Bronchial epithelial cell (primary cell): Measurements from ENCODE around the gene NME2. TPM values are rescaled to one million over a fixed set of nuclear protein-coding genes. Genes with fewer than 3 reads are reported as not detected.
A peak's percentile ranks its signal among the peaks of the same experiment; 100 is the strongest.

Experiments used
- DNase-seq: peaks from one replicate; pipeline ENCODE4 v3.0.0-alpha.2; 2010; ENCODE audit warnings: low read depth
- FAIRE-seq: peaks from 2 replicates; lab custom pipeline; 2011; peaks lifted over from hg19 to GRCh38; lab: Jason Lieb, UNC
- H3K27me3 ChIP-seq: 2 replicates; pipeline ENCODE4 v1.5.1; 2011; ENCODE audit warnings: low read length; ENCODE audit not compliant: control insufficient read depth, insufficient read depth
- H3K36me3 ChIP-seq: 2 replicates; pipeline ENCODE4 v1.5.1; 2011; ENCODE audit warnings: low read length; ENCODE audit not compliant: control insufficient read depth, insufficient read depth
- H3K4me3 ChIP-seq: 2 replicates; pipeline ENCODE4 v1.5.1; 2011; ENCODE audit warnings: mild to moderate bottlenecking, low read depth, low read length, control low read depth
- CTCF ChIP-seq: IDR thresholded peaks from 2 replicates; pipeline ENCODE4 v1.5.1; 2011; ENCODE audit warnings: mild to moderate bottlenecking, moderate library complexity, low read length, control low read depth, inconsistent platforms; ENCODE audit not compliant: insufficient read depth, severe bottlenecking
- total RNA-seq: library from RNA; depleted of rRNA; stranded (reverse); fragments of >200 nt; gene quantifications from 2 replicates; pipeline ENCODE4 v1.2.1, GENCODE V29; 2014

NME2 gene
- 995 and 1,613 TPM in 2 replicates for total RNA-seq

- FAIRE-seq (no peak), DNase-seq (peak; percentile 70)
- Histone ChIP-seq H3K27me3 (no peaks in the 10 kb centered on the region), H3K36me3 (peaks cover 14% of the 10 kb centered on the region), H3K4me3 (peak within 1 kb of the TSS; percentile 95)
- TF ChIP-seq CTCF = no peak
These were observed at the start of gene NME2 for GRCh38 chr17:51166198-51166986. Gene NME2, plus strand, starts transcription at chr17:51166411. Its CDS starts 420 bp downstream, at chr17:51166831.

- no peak for TF ChIP-seq CTCF
- H3K27me3 ChIP-seq = no peaks in the 10 kb centered on the region
- H3K36me3 ChIP-seq = no peaks in the 10 kb centered on the region
- FAIRE-seq (no peak), DNase-seq (no peak)
- H3K4me3 ChIP-seq = no peak overlapping the region
These were observed 47.6 kb upstream of the NME2 start for GRCh38 chr17:51118330-51119195.

- no peak for FAIRE-seq
- DNase-seq = peak; percentile 51
- peak; percentile 28 for TF ChIP-seq CTCF
- H3K27me3 ChIP-seq = no peaks in the 10 kb centered on the region
- H3K36me3 ChIP-seq = no peaks in the 10 kb centered on the region
- H3K4me3 ChIP-seq = peak overlapping the region; percentile 98
These were observed 46.5 kb upstream of the NME2 start for GRCh38 chr17:51119415-51120356.

DNA sequence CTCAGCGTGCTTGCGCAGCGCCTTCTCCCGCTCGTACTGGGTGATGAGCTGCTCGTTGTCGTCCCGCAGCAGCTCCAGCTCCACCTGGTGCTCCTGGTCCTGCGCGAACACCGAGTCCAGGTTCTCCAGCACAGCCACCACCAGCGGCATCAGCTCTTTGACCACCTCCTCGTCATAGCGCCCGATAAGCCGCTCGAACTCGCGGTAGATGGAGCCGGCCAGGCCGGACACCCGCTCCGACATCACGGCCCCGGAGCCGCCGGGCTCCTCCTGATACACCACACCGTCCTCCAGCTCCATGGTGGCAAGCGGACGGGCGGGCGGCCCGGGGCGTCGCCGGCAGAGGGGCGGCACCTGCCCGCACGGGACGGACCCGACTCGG lies 45.9 kb upstream of the NME2 start:
- peak; percentile 32 for DNase-seq
- TF ChIP-seq CTCF = no peak
- Histone ChIP-seq H3K36me3 (no peaks in the 10 kb centered on the region), H3K27me3 (no peaks in the 10 kb centered on the region), H3K4me3 (peak overlapping the region; percentile 98)
- FAIRE-seq = no peak
